BJ (cell line): ENCODE results near the gene CENPP. TPM values are rescaled to one million over a fixed set of nuclear protein-coding genes. Genes with fewer than 3 reads are reported as not detected.

Experiments
- CTCF ChIA-PET: fragments of 350-600 bp; formaldehyde crosslinking; extraction: SDS; loops from one replicate; lab custom pipeline; 2021; ENCODE audit warnings: antibody characterized with exemption, inconsistent platforms; lab: Yijun Ruan, JAX
- POLR2A ChIA-PET: fragments of 300-600 bp; sonication (Branson Sonifier 250); formaldehyde crosslinking; extraction: SDS; loops from one replicate; lab custom pipeline; 2021; ENCODE audit warnings: antibody characterized with exemption; lab: Charles Lee
- DNase-seq: peaks from one replicate; pipeline ENCODE4 v3.0.0-alpha.2; 2011; ENCODE audit warnings: low read depth
- H3K27me3 ChIP-seq: 2 replicates; pipeline ENCODE4 v1.6.0; 2011; ENCODE audit warnings: low read length; ENCODE audit not compliant: control insufficient read depth, insufficient read depth
- H3K36me3 ChIP-seq: 2 replicates; pipeline ENCODE4 v1.5.1; 2011; ENCODE audit warnings: low read length; ENCODE audit not compliant: control insufficient read depth, insufficient read depth
- H3K4me3 ChIP-seq: 2 replicates; pipeline ENCODE4 v1.5.1; 2011; ENCODE audit warnings: low read depth, mild to moderate bottlenecking, control low read depth, low read length
- polyA plus RNA-seq: library from polyadenylated mRNA; depleted of rRNA; stranded (reverse); fragments of >200 nt; gene quantifications from 2 replicates; pipeline ENCODE4 v1.2.3, GENCODE V29; 2011
- TF ChIP-seq, protein P1 (sequence below): IDR thresholded peaks from 2 replicates; pipeline ENCODE4 v1.5.1; 2011; ENCODE audit warnings: low read depth, mild to moderate bottlenecking, control low read depth, inconsistent platforms, low read length, moderate library complexity; ENCODE audit not compliant: insufficient read depth

The CENPP gene
- polyA plus RNA-seq, 1 experiment, result 1.3 TPM

DNA sequence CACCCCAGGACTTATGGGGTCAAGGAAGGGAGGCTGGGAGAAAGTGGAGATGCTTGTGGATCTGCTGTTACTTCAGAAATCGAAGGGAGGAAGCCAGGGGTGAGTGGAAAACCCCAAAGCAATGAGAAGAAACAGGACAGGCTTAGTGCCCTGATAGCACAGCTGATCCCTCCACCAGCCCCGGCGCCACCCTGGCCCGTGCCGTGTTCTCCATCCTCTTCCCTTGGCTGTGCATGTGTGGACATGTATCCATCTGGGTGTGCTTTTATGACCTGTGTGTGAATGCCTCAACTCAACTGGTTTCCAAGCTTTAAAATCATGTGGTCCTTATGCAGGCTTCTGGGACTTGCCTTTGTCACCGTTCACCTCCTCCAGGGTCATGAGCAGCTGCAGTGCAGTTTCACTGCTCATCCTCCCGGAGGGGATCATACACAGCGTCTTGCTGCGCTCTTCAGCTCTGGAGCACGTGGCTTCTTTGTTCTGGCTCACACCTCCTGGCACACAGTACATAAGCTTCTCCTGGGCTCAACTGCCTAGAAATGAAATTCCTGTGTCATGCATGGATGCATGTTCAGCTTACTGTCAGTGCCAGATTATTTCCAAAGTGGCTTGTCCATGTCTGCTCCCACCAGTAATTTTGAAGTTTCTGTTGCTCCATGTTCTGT, 286.0 kb downstream of the CENPP start:
- no peak overlapping the region for H3K4me3 ChIP-seq
- H3K27me3 ChIP-seq, result no peaks in the 10 kb centered on the region
- TF ChIP-seq, protein P1, sequence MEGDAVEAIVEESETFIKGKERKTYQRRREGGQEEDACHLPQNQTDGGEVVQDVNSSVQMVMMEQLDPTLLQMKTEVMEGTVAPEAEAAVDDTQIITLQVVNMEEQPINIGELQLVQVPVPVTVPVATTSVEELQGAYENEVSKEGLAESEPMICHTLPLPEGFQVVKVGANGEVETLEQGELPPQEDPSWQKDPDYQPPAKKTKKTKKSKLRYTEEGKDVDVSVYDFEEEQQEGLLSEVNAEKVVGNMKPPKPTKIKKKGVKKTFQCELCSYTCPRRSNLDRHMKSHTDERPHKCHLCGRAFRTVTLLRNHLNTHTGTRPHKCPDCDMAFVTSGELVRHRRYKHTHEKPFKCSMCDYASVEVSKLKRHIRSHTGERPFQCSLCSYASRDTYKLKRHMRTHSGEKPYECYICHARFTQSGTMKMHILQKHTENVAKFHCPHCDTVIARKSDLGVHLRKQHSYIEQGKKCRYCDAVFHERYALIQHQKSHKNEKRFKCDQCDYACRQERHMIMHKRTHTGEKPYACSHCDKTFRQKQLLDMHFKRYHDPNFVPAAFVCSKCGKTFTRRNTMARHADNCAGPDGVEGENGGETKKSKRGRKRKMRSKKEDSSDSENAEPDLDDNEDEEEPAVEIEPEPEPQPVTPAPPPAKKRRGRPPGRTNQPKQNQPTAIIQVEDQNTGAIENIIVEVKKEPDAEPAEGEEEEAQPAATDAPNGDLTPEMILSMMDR, result no peak
- no peak for DNase-seq
- H3K36me3 ChIP-seq, result peaks cover 5% of the 10 kb centered on the region
- POLR2A ChIA-PET, result no interaction called here
- CTCF ChIA-PET, result interaction anchor here (0.6 to 1.0 kb wide), 2 partner anchors 98 to 104 kb away, joined by 3 read pairs; no protein-coding TSS in a partner anchor

DNA sequence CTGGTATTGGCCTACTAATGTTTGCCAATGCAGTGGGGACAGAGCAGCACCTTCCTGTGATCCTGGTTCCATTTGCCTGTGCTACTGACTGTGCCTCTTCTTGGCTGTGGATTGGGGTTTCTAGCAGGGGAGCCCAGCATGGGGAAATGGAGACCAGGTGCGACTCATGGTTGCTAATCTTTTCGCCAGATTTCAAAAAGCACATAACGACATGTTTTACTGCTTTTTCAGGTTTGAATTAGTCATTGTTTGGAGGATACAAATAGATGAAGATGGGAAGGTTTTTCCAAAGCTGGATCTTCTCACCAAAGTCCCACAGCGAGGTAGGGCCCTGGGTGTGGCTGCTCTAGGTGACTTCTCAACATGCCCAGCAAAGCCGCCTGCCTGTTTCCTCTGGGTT, 286.5 kb downstream of the CENPP start:
- TF ChIP-seq, protein P1, result no peak
- DNase-seq, result no peak
- H3K27me3 ChIP-seq, result no peaks in the 10 kb centered on the region
- CTCF ChIA-PET, result interaction anchor here (1.8 kb wide), 1 partner anchor 21 kb away, joined by 5 read pairs; no protein-coding TSS in a partner anchor
- POLR2A ChIA-PET, result no interaction called here
- peaks cover 5% of the 10 kb centered on the region for H3K36me3 ChIP-seq
- no peak overlapping the region for H3K4me3 ChIP-seq

DNA sequence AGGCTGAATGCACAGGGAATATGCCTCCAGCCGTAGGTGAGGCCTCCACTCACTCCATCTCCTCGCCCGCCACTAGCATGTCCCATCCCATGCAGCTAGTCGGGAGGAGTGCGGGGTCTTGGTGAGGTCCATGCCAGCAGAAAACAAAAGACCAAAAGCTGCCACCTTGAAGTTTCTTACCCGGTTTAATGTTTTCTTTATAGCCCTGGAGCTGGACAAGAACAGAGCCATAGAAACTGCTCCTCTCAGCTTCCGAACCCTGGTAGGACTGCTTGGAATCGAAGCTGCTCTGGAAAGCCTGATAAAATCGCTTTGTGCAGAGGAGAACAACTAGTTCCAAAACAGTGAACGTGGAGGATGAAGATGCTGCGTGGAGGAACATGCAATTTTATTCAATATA, 287.1 kb downstream of the CENPP start:
- H3K27me3 ChIP-seq, result no peaks in the 10 kb centered on the region
- CTCF ChIA-PET, result interaction anchor here (1.8 kb wide), 1 partner anchor 21 kb away, joined by 5 read pairs; no protein-coding TSS in a partner anchor
- DNase-seq, result no peak
- TF ChIP-seq, protein P1, result no peak
- POLR2A ChIA-PET, result no interaction called here
- no peak overlapping the region for H3K4me3 ChIP-seq
- peaks cover 5% of the 10 kb centered on the region for H3K36me3 ChIP-seq

DNA sequence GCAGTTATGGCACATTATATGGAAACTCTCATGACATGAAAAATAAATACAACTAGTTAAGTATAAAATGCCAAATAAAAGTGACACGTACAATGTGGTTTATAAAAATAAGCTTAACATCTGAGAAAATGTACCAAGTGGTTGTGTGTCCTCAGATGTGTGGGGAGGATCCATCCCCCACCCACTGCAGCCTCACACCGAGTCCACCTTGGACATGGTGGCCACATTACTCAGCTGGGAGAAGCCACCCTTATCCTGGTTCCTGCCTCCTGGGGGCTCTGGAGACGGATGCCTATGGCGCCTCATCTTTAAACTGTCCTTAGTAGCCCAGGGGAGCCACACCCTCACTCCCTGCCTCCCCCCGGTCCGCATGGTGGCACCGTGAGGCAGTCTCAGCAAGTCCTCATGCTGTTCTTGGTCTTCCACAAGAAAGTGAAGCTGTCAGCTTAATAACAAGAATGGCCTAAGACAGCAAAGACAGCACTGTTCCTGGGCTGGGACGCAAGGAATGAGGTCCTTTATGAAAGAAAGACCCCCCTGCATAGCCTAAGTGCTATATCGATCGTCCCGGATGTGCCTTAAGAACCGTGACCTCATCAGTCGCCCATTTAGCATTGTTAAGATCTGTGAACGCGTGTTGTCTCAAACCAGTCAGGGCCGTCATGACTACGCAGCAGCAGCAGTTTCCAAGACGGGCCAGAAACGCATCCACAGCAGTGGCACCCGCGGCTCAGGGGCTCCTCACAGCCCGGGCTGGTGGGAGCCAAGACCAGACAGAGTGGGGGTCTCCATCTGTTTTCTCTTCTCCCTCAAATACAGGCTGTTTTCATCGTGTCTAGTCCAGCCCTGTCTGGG, 287.7 kb downstream of the CENPP start:
- peaks cover 7% of the 10 kb centered on the region for H3K36me3 ChIP-seq
- H3K27me3 ChIP-seq, result no peaks in the 10 kb centered on the region
- H3K4me3 ChIP-seq, result no peak overlapping the region
- ChIA-PET CTCF (interaction anchor here (1.8 kb wide), 1 partner anchor 20 kb away, joined by 5 read pairs; no protein-coding TSS in a partner anchor), POLR2A (no interaction called here)
- TF ChIP-seq, protein P1, result no peak
- no peak for DNase-seq

DNA sequence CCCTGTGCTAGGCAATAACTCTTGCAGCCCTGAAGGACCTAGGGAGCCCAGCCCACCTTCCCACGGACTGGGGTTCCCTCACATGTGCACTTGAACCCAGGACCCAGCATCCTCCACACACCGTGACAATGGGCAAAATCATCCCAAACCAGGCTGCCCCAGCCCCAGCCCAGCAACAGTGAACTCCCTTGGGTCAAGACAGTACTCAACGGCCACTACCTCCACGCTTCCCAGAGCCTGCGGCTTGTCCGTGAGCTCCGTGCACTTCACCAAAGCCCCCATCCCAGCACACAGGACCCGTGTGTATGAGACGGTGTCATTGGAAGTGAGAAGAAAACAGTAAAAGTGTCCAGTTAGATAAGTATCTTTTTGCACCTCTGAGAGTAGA, 288.4 kb downstream of the CENPP start:
- ChIA-PET CTCF (interaction anchor here (1.8 kb wide), 1 partner anchor 20 kb away, joined by 5 read pairs; no protein-coding TSS in a partner anchor), POLR2A (no interaction called here)
- Histone ChIP-seq H3K4me3 (no peak overlapping the region), H3K36me3 (peaks cover 7% of the 10 kb centered on the region), H3K27me3 (no peaks in the 10 kb centered on the region)
- TF ChIP-seq, protein P1, result no peak
- no peak for DNase-seq
